ENCODE results near the gene HSD17B14.
"Not testable (repeated sequence)": the region's sequence is repeated elsewhere in the genome, so short reads cannot be mapped to it uniquely, and the experiment has no call there.

HSD17B14 gene

GRCh38 chr19:48796298-48797083 is 39.8 kb downstream of the HSD17B14 start:
- DNase-seq (ENCODE audit: low read depth) = no peak

- no peak for DNase-seq (ENCODE audit: low read depth)
These were observed 40.6 kb downstream of the HSD17B14 start for GRCh38 chr19:48795685-48796070.

GRCh38 chr19:48795055-48795684 is 41.1 kb downstream of the HSD17B14 start:
- DNase-seq (ENCODE audit: low read depth) = peak; percentile 84

- no peak for DNase-seq (ENCODE audit: low read depth)
These were observed 42.0 kb downstream of the HSD17B14 start for GRCh38 chr19:48794291-48794690.

- DNase-seq (ENCODE audit: low read depth) = no peak
These were observed 43.0 kb downstream of the HSD17B14 start for GRCh38 chr19:48793271-48793670.

- not testable (repeated sequence) for DNase-seq (ENCODE audit: low read depth)
These were observed 49.0 kb downstream of the HSD17B14 start for GRCh38 chr19:48787331-48787730.

GRCh38 chr19:48786422-48786821 is 49.9 kb downstream of the HSD17B14 start:
- DNase-seq (ENCODE audit: low read depth) = not testable (repeated sequence)

- DNase-seq (ENCODE audit: low read depth) = no peak
These were observed 51.8 kb downstream of the HSD17B14 start for GRCh38 chr19:48784527-48784926.

- no peak for DNase-seq (ENCODE audit: low read depth)
These were observed 55.5 kb downstream of the HSD17B14 start for GRCh38 chr19:48780631-48781391.

- DNase-seq (ENCODE audit: low read depth) = no peak
These were observed 56.7 kb downstream of the HSD17B14 start for GRCh38 chr19:48779636-48780035.

- DNase-seq (ENCODE audit: low read depth) = no peak
These were observed 58.6 kb downstream of the HSD17B14 start for GRCh38 chr19:48777720-48778119.

- DNase-seq (ENCODE audit: low read depth) = no peak
These were observed 59.2 kb downstream of the HSD17B14 start for GRCh38 chr19:48777139-48777538.

- no peak for DNase-seq (ENCODE audit: low read depth)
These were observed 63.8 kb downstream of the HSD17B14 start for GRCh38 chr19:48772503-48772953.

- DNase-seq (ENCODE audit: low read depth) = no peak
These were observed 65.4 kb downstream of the HSD17B14 start for GRCh38 chr19:48770734-48771472.

GRCh38 chr19:48770266-48770665 is 66.0 kb downstream of the HSD17B14 start:
- no peak for DNase-seq (ENCODE audit: low read depth)

GRCh38 chr19:48768994-48769713 is 67.1 kb downstream of the HSD17B14 start:
- DNase-seq (ENCODE audit: low read depth) = no peak

GRCh38 chr19:48768171-48768753 is 68.0 kb downstream of the HSD17B14 start:
- not testable (repeated sequence) for DNase-seq (ENCODE audit: low read depth)

GRCh38 chr19:48765816-48766215 is 70.5 kb downstream of the HSD17B14 start:
- DNase-seq (ENCODE audit: low read depth) = not testable (repeated sequence)
